GM18519 (cell line): Measurements from ENCODE around the gene ATF7IP.

Experiments
- ATAC-seq: cut with Tn5 transposase; IDR thresholded peaks from one replicate; pipeline ENCODE4 v1.9.1; 2021; ENCODE audit warnings: mild to moderate bottlenecking, moderate library complexity; ENCODE audit not compliant: unreplicated experiment, low FRiP score

Gene ATF7IP

GRCh38 chr12:14548609-14549008 is 183.1 kb downstream of the ATF7IP start:
- no peak for ATAC-seq
